Measurements from ENCODE around the gene MYNN. TPM values are rescaled to one million over a fixed set of nuclear protein-coding genes. Genes with fewer than 3 reads are reported as not detected.

The MYNN gene
- total and polyA plus RNA-seq, 2 of the 13 experiments (the other 11 are each of a cell fraction or from before 2014, with no cell fraction given), result 10.4 to 17.6 TPM

DNA sequence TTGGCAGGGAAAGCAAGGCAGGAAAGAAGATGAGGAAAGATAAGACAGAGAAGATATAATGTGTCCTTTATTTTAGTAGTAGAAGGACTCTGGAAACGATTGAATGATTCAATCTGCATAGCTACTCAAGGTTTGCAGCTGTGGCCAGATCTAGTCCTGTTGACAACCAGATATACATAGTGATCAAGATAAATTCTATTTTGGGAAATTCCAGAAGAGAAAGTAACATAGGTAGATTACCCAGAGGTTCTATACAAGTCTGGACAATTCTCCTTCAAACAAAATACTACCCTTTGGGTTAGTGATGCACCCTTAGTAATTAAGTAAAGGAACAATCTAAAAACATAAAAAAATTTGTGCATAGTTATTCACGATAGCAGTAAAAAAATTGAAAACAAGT lies 17.7 kb upstream of the MYNN start:
- intact Hi-C loops (cut with micrococcal nuclease; ENCODE audit: unreplicated experiment), result no loop called here

GRCh38 chr3:169758359-169758994 lies 14.7 kb upstream of the MYNN start:
- Histone ChIP-seq H3K4me2 (ENCODE audit: low read depth, low read length) (no peak overlapping the region), H3K79me2 (ENCODE audit: insufficient read depth, low read length) (no peaks in the 10 kb centered on the region), H3K4me3 (replicated peaks in 1 of 3; ENCODE audit: insufficient read depth in 1 of 3, low read depth in 2 of 3, low read length in 3 of 3) (no peak overlapping the region), H4K20me1 (ENCODE audit: insufficient read depth, low read length) (no peaks in the 10 kb centered on the region), H3K4me1 (ENCODE audit: insufficient read depth, low read length) (peaks cover 20% of the 10 kb centered on the region), H3K27ac (ENCODE audit: extremely low read length, insufficient read depth, low read length) (no peak overlapping the region), H3K9me3 (ENCODE audit: low read length) (no peaks in the 10 kb centered on the region), H2AFZ (ENCODE audit: low read length) (no peak overlapping the region), H3K27me3 (ENCODE audit: control insufficient read depth in 1 of 2, insufficient read depth in 2 of 2, low read length in 2 of 2) (0 out of 5 replicates have a peak, but pooled peaks cover 0 to 4% of the 10 kb centered on the region in 2 experiments), H3K9ac (ENCODE audit: insufficient read depth, low read depth, low read length) (no peak overlapping the region), H3K36me3 (replicated peaks in 1 of 2; ENCODE audit: control insufficient read depth in 1 of 2, insufficient read depth in 2 of 2, low read length in 2 of 2) (no peaks in the 10 kb centered on the region)
- intact Hi-C loops (cut with micrococcal nuclease; ENCODE audit: unreplicated experiment), result no loop called here
- CTCF ChIA-PET (ENCODE audit: low intra/inter-chr PET ratio, low total read pairs), result no interaction called here
- DNase-seq (ENCODE audit: low spot score) (no peak), ATAC-seq (no peak), FAIRE-seq (no peak)
- in situ Hi-C loops (cut with HindIII; ENCODE audit: extremely low pct_ligation_motif_present, low pct_unique_long_range_greater_than_20kb), result no loop called here
- POLR2A ChIA-PET, result no interaction called here
- 24% methylated on average over 5 of the region's 5 CpGs for WGBS (ENCODE audit: low lambda C conversion rate)
- no TSS peak for BruUV-seq (replicated peaks)
- no peak for TF ChIP-seq ZNF230 (CRISPR knock-in tag; IDR thresholded peaks at IDR 0.05)
- TF ChIP-seq ZBTB10 (CRISPR knock-in tag; IDR thresholded peaks at IDR 0.05; ENCODE audit: borderline replicate concordance), result no peak
- TF ChIP-seq ZNF510 (CRISPR knock-in tag; IDR thresholded peaks at IDR 0.05; ENCODE audit: low read depth), result no peak
- no peak for TF ChIP-seq ZNF280B (CRISPR knock-in tag; IDR thresholded peaks at IDR 0.05; ENCODE audit: borderline replicate concordance)
- TF ChIP-seq FOXP1 (IDR thresholded peaks at IDR 0.05), result no peak
- TF ChIP-seq FOXP1 (CRISPR knock-in tag; IDR thresholded peaks at IDR 0.05), result no peak
- TF ChIP-seq, protein P1, sequence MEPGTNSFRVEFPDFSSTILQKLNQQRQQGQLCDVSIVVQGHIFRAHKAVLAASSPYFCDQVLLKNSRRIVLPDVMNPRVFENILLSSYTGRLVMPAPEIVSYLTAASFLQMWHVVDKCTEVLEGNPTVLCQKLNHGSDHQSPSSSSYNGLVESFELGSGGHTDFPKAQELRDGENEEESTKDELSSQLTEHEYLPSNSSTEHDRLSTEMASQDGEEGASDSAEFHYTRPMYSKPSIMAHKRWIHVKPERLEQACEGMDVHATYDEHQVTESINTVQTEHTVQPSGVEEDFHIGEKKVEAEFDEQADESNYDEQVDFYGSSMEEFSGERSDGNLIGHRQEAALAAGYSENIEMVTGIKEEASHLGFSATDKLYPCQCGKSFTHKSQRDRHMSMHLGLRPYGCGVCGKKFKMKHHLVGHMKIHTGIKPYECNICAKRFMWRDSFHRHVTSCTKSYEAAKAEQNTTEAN (CRISPR knock-in tag; conservative IDR thresholded peaks at IDR 0.05), result no peak
- no peak for TF ChIP-seq ZSCAN9 (CRISPR knock-in tag; IDR thresholded peaks at IDR 0.05; ENCODE audit: borderline replicate concordance)

More for the DNA sequence above, 17.7 kb upstream of the MYNN start:
- Histone ChIP-seq H4K20me1 (ENCODE audit: insufficient read depth, low read length) (no peaks in the 10 kb centered on the region), H3K36me3 (replicated peaks in 1 of 2; ENCODE audit: control insufficient read depth in 1 of 2, insufficient read depth in 2 of 2, low read length in 2 of 2) (no peaks in the 10 kb centered on the region), H3K79me2 (ENCODE audit: insufficient read depth, low read length) (no peaks in the 10 kb centered on the region), H3K9me3 (ENCODE audit: low read length) (no peaks in the 10 kb centered on the region), H3K4me2 (ENCODE audit: low read depth, low read length) (no peak overlapping the region), H2AFZ (ENCODE audit: low read length) (no peak overlapping the region), H3K4me3 (replicated peaks in 1 of 3; ENCODE audit: insufficient read depth in 1 of 3, low read depth in 2 of 3, low read length in 3 of 3) (no peak overlapping the region), H3K27ac (ENCODE audit: extremely low read length, insufficient read depth, low read length) (no peak overlapping the region), H3K9ac (ENCODE audit: insufficient read depth, low read depth, low read length) (no peak overlapping the region), H3K27me3 (ENCODE audit: control insufficient read depth in 1 of 2, insufficient read depth in 2 of 2, low read length in 2 of 2) (0 out of 5 replicates have a peak, but pooled peaks cover 0 to 3% of the 10 kb centered on the region in 2 experiments), H3K4me1 (ENCODE audit: insufficient read depth, low read length) (peaks cover 23% of the 10 kb centered on the region)
- no peak for ATAC-seq
- FAIRE-seq, result no peak
- BruUV-seq (replicated peaks), result no TSS peak
- CTCF ChIA-PET (ENCODE audit: low intra/inter-chr PET ratio, low total read pairs), result no interaction called here
- in situ Hi-C loops (cut with HindIII; ENCODE audit: extremely low pct_ligation_motif_present, low pct_unique_long_range_greater_than_20kb), result no loop called here
- DNase-seq (ENCODE audit: low spot score), result no peak
- WGBS (ENCODE audit: low lambda C conversion rate), result 24% methylated on average over 2 of the region's 2 CpGs
- POLR2A ChIA-PET, result no interaction called here
- no peak for TF ChIP-seq PBX2 (CRISPR knock-in tag; IDR thresholded peaks at IDR 0.05)
- TF ChIP-seq CEBPG (CRISPR knock-in tag; IDR thresholded peaks at IDR 0.05), result no peak
- TF ChIP-seq RBAK (CRISPR knock-in tag; IDR thresholded peaks at IDR 0.05), result no peak
